Stimulated activated effector memory CD8-positive, alpha-beta T cell treated with anti-CD3 and anti-CD28 coated beads, Interleukin-12 subunit alpha, Interleukin-12 subunit beta, amount 100 ng/mL, for 72 hours (primary cell): ENCODE data around the gene OBSCN.

Experiments
- ATAC-seq: fragments of 150-1000 bp; cut with Tn5 transposase; 2 replicates; pipeline ENCODE4 v1.10.0; 2021
- DNase-seq, 2 donors: peaks; one replicate each; pipeline ENCODE4 v3.0.0; 2021 to 2022; ENCODE audit warnings: low spot score in 2 of 2
- H3K27ac Mint-ChIP-seq: one replicate; pipeline ENCODE4 v1.8.0; 2022; ENCODE audit warnings: mild to moderate bottlenecking, mixed read lengths
- H3K36me3 Mint-ChIP-seq: one replicate; pipeline ENCODE4 v1.8.0; 2022; ENCODE audit warnings: mild to moderate bottlenecking, mixed read lengths
- H3K4me1 Mint-ChIP-seq: one replicate; pipeline ENCODE4 v1.8.0; 2022; ENCODE audit warnings: mixed read lengths
- H3K4me3 Mint-ChIP-seq: one replicate; pipeline ENCODE4 v1.8.0; 2022; ENCODE audit warnings: mild to moderate bottlenecking, mixed read lengths
- H3K9me3 Mint-ChIP-seq: one replicate; pipeline ENCODE4 v1.8.0; 2022; ENCODE audit warnings: mixed read lengths

The OBSCN gene

GRCh38 chr1:228336308-228337030 lies 128.6 kb downstream of the OBSCN start:
- DNase-seq (no peak), ATAC-seq (no peak)
- Mint-ChIP-seq H3K9me3 (no peaks in the 10 kb centered on the region), H3K4me3 (no peak overlapping the region), H3K27ac (no peak overlapping the region), H3K36me3 (no peaks in the 10 kb centered on the region), H3K4me1 (no peaks in the 10 kb centered on the region)

- H3K36me3 Mint-ChIP-seq = no peaks in the 10 kb centered on the region
- H3K4me3 Mint-ChIP-seq = no peak overlapping the region
- H3K4me1 Mint-ChIP-seq = no peaks in the 10 kb centered on the region
- no peaks in the 10 kb centered on the region for H3K9me3 Mint-ChIP-seq
- no peak overlapping the region for H3K27ac Mint-ChIP-seq
- no peak for ATAC-seq
- no peak for DNase-seq
Observed at GRCh38 chr1:228337031-228337564, 129.3 kb downstream of the OBSCN start.

- DNase-seq = no peak
- H3K4me3 Mint-ChIP-seq = no peak overlapping the region
- no peak overlapping the region for H3K27ac Mint-ChIP-seq
- H3K4me1 Mint-ChIP-seq = no peaks in the 10 kb centered on the region
- no peaks in the 10 kb centered on the region for H3K36me3 Mint-ChIP-seq
- H3K9me3 Mint-ChIP-seq = no peaks in the 10 kb centered on the region
- no peak for ATAC-seq
Observed at GRCh38 chr1:228337711-228338520, 130.1 kb downstream of the OBSCN start.

GRCh38 chr1:228338521-228339051 lies 130.7 kb downstream of the OBSCN start:
- DNase-seq = no peak
- H3K27ac Mint-ChIP-seq = no peak overlapping the region
- no peaks in the 10 kb centered on the region for H3K9me3 Mint-ChIP-seq
- no peaks in the 10 kb centered on the region for H3K4me1 Mint-ChIP-seq
- H3K4me3 Mint-ChIP-seq = no peak overlapping the region
- no peak for ATAC-seq
- H3K36me3 Mint-ChIP-seq = no peaks in the 10 kb centered on the region

GRCh38 chr1:228339059-228339704 lies 131.3 kb downstream of the OBSCN start:
- no peaks in the 10 kb centered on the region for H3K36me3 Mint-ChIP-seq
- no peak overlapping the region for H3K4me3 Mint-ChIP-seq
- DNase-seq = no peak
- H3K27ac Mint-ChIP-seq = no peak overlapping the region
- H3K9me3 Mint-ChIP-seq = no peaks in the 10 kb centered on the region
- no peaks in the 10 kb centered on the region for H3K4me1 Mint-ChIP-seq
- ATAC-seq = no peak

- Mint-ChIP-seq H3K9me3 (no peaks in the 10 kb centered on the region), H3K36me3 (no peaks in the 10 kb centered on the region), H3K4me3 (no peak overlapping the region), H3K4me1 (no peaks in the 10 kb centered on the region), H3K27ac (no peak overlapping the region)
- DNase-seq (no peak), ATAC-seq (no peak)
Observed at GRCh38 chr1:228339766-228340685, 132.2 kb downstream of the OBSCN start.

- DNase-seq (no peak), ATAC-seq (no peak)
- no peak overlapping the region for H3K4me3 Mint-ChIP-seq
- H3K4me1 Mint-ChIP-seq = no peaks in the 10 kb centered on the region
- H3K36me3 Mint-ChIP-seq = no peaks in the 10 kb centered on the region
- H3K9me3 Mint-ChIP-seq = no peaks in the 10 kb centered on the region
- no peak overlapping the region for H3K27ac Mint-ChIP-seq
Observed at GRCh38 chr1:228340686-228341449, 133.0 kb downstream of the OBSCN start.

- no peaks in the 10 kb centered on the region for H3K36me3 Mint-ChIP-seq
- H3K4me3 Mint-ChIP-seq = no peak overlapping the region
- ATAC-seq (no peak), DNase-seq (no peak)
- no peaks in the 10 kb centered on the region for H3K9me3 Mint-ChIP-seq
- H3K4me1 Mint-ChIP-seq = no peaks in the 10 kb centered on the region
- H3K27ac Mint-ChIP-seq = no peak overlapping the region
Observed at GRCh38 chr1:228341450-228341813, 133.6 kb downstream of the OBSCN start.

- Mint-ChIP-seq H3K4me1 (no peaks in the 10 kb centered on the region), H3K9me3 (no peaks in the 10 kb centered on the region), H3K36me3 (no peaks in the 10 kb centered on the region), H3K27ac (no peak overlapping the region), H3K4me3 (no peak overlapping the region)
- no peak for DNase-seq
- ATAC-seq = no peak
Observed at GRCh38 chr1:228341814-228342626, 134.2 kb downstream of the OBSCN start.

- no peak for DNase-seq
- no peak overlapping the region for H3K27ac Mint-ChIP-seq
- no peaks in the 10 kb centered on the region for H3K4me1 Mint-ChIP-seq
- no peak overlapping the region for H3K4me3 Mint-ChIP-seq
- no peaks in the 10 kb centered on the region for H3K36me3 Mint-ChIP-seq
- H3K9me3 Mint-ChIP-seq = no peaks in the 10 kb centered on the region
- ATAC-seq = no peak
Observed at GRCh38 chr1:228342627-228343190, 134.9 kb downstream of the OBSCN start.

GRCh38 chr1:228343191-228343661 lies 135.4 kb downstream of the OBSCN start:
- Mint-ChIP-seq H3K27ac (no peak overlapping the region), H3K36me3 (no peaks in the 10 kb centered on the region), H3K9me3 (no peaks in the 10 kb centered on the region), H3K4me1 (no peaks in the 10 kb centered on the region), H3K4me3 (no peak overlapping the region)
- ATAC-seq (no peak), DNase-seq (no peak)

- no peak for DNase-seq
- Mint-ChIP-seq H3K4me3 (no peak overlapping the region), H3K4me1 (no peaks in the 10 kb centered on the region), H3K9me3 (no peaks in the 10 kb centered on the region), H3K27ac (no peak overlapping the region), H3K36me3 (no peaks in the 10 kb centered on the region)
- no peak for ATAC-seq
Observed at GRCh38 chr1:228344631-228345072, 136.8 kb downstream of the OBSCN start.
